K562 (cell line): Measurements from ENCODE around the gene SLC11A1. TPM values are rescaled to one million over a fixed set of nuclear protein-coding genes. Genes with fewer than 3 reads are reported as not detected.

Source experiments
- ATAC-seq: fragments of 200-7000 bp; cut with Tn5 transposase; 3 replicates; pipeline ENCODE4 v1.9.1; 2020; ENCODE audit warnings: moderate library complexity
- BruUV-seq: library from RNA; stranded (reverse); fragments of 400-500 nt; replicated peaks from 2 replicates; lab custom pipeline; 2021; lab: Mats Ljungman, UMichigan
- CTCF ChIA-PET: fragments of 300-600 bp; formaldehyde crosslinking; extraction: SDS; loops from one replicate; lab custom pipeline; 2021; ENCODE audit warnings: low intra/inter-chr PET ratio; lab: Yijun Ruan, JAX
- POLR2A ChIA-PET: fragments of 300-600, 350-650 bp; sonication (Branson Sonifier 250); formaldehyde crosslinking; extraction: SDS; loops from one replicate; lab custom pipeline; 2021; ENCODE audit warnings: antibody characterized with exemption, inconsistent platforms; lab: Yijun Ruan, JAX
- DNase-seq, 4 experiments: peaks; one replicate each; pipeline versions ENCODE4 v3.0.0 to v3.0.0-alpha.2; 2011 to 2018; ENCODE audit warnings: low spot score in 3 of 4, mixed read lengths in 3 of 4; ENCODE audit errors: extremely low read depth in 1 of 4
- FAIRE-seq: peaks from 2 replicates; lab custom pipeline; 2011; peaks lifted over from hg19 to GRCh38; lab: Jason Lieb, UNC
- H2AFZ ChIP-seq: 2 replicates; pipeline ENCODE4 v1.6.0; 2011; ENCODE audit warnings: low read depth, low read length, control low read depth, inconsistent platforms
- H3K27ac ChIP-seq: fragments of 200-600 bp; 3 replicates; pipeline ENCODE4 v1.8.0; 2011; ENCODE audit warnings: low read depth, mild to moderate bottlenecking, control low read depth, inconsistent platforms, low read length, moderate library complexity, mixed read lengths; ENCODE audit errors: extremely low read depth
- H3K27me3 ChIP-seq, 2 experiments: fragments of 300-600 bp in 1 of 2; 2 replicates in 1 of 2; 3 replicates in 1 of 2; pipeline versions ENCODE4 v1.6.0 to v1.8.0; 2011; ENCODE audit warnings: inconsistent platforms in 2 of 2, low read length in 2 of 2, mild to moderate bottlenecking in 1 of 2, mixed read lengths in 1 of 2, moderate library complexity in 1 of 2; ENCODE audit not compliant: control insufficient read depth in 2 of 2, insufficient read depth in 2 of 2
- H3K36me3 ChIP-seq: fragments of 300-600 bp; 3 replicates; pipeline ENCODE4 v1.8.0; 2011; ENCODE audit warnings: mild to moderate bottlenecking, low read length, inconsistent platforms; ENCODE audit not compliant: control insufficient read depth, insufficient read depth
- H3K4me1 ChIP-seq, 2 experiments: fragments of 200-600 bp in 1 of 2; replicated peaks in 1 of 2; 2 replicates in 1 of 2; 3 replicates in 1 of 2; pipeline versions ENCODE4 v1.5.1 to v1.8.0; 2011; ENCODE audit warnings: inconsistent platforms in 2 of 2, low read length in 2 of 2, mild to moderate bottlenecking in 1 of 2, mixed read lengths in 1 of 2, moderate library complexity in 1 of 2; ENCODE audit not compliant: control insufficient read depth in 2 of 2, insufficient read depth in 2 of 2
- H3K4me2 ChIP-seq: 2 replicates; pipeline ENCODE4 v1.6.1; 2011; ENCODE audit warnings: low read length, control low read depth, inconsistent platforms, mixed read lengths; ENCODE audit not compliant: insufficient read depth
- H3K4me3 ChIP-seq: fragments of 200-600 bp; sonication (generic), shearing (Covaris generic); 2 replicates; pipeline ENCODE4 v1.5.1; 2016; ENCODE audit warnings: control low read depth, inconsistent platforms
- H3K79me2 ChIP-seq: fragments of 200-600 bp; 3 replicates; pipeline ENCODE4 v1.8.0; 2011; ENCODE audit warnings: low read length, inconsistent platforms; ENCODE audit not compliant: control insufficient read depth, insufficient read depth
- H3K9ac ChIP-seq, 2 experiments: 2 replicates each; pipeline versions ENCODE4 v1.6.0 to v1.6.1; 2011; ENCODE audit warnings: low read depth in 2 of 2, low read length in 2 of 2, control low read depth in 1 of 2, inconsistent platforms in 1 of 2, mild to moderate bottlenecking in 1 of 2, mixed read lengths in 1 of 2; ENCODE audit not compliant: insufficient read depth in 1 of 2
- H3K9me1 ChIP-seq: one replicate; pipeline ENCODE4 v1.6.0; 2011; ENCODE audit warnings: inconsistent platforms, mild to moderate bottlenecking, low read length, moderate library complexity; ENCODE audit not compliant: control insufficient read depth, insufficient read depth
- H3K9me3 ChIP-seq: replicated peaks from 2 replicates; pipeline ENCODE4 v1.5.1; 2011; ENCODE audit warnings: low read depth, low read length, inconsistent platforms; ENCODE audit not compliant: control insufficient read depth, insufficient read depth
- H4K20me1 ChIP-seq: replicated peaks from 2 replicates; pipeline ENCODE4 v1.6.1; 2011; ENCODE audit warnings: low read length, inconsistent platforms, mixed read lengths; ENCODE audit not compliant: control insufficient read depth, insufficient read depth
- FOXJ3 ChIP-seq: sonication (generic); formaldehyde crosslinking; IDR thresholded peaks from 2 replicates; pipeline ENCODE4 v1.4.0; 2020; ENCODE audit warnings: mild to moderate bottlenecking, missing genetic modification reagents
- PTRF ChIP-seq: fragments of 450-650 bp; IDR thresholded peaks from 2 replicates; pipeline ENCODE4 v1.6.1; 2016; ENCODE audit warnings: mild to moderate bottlenecking, missing genetic modification characterization, missing compliant biosample characterization
- RBFOX2 ChIP-seq: fragments of 200-400 bp; formaldehyde crosslinking; IDR thresholded peaks from 2 replicates; pipeline ENCODE4 v1.6.1; 2017; ENCODE audit warnings: low read depth, mild to moderate bottlenecking, low read length, moderate library complexity
- RUNX1 ChIP-seq: sonication (generic); IDR thresholded peaks from 2 replicates; pipeline ENCODE4 v1.6.1; 2016; ENCODE audit warnings: antibody characterized with exemption, low read depth
- SIN3B ChIP-seq: fragments of 450-650 bp; IDR thresholded peaks from 2 replicates; pipeline ENCODE4 v1.6.1; 2017; ENCODE audit warnings: low read depth, mild to moderate bottlenecking, moderate library complexity
- ZNF175 ChIP-seq: fragments of 200-800 bp; sonication (Bioruptor generic); IDR thresholded peaks from 2 replicates; pipeline ENCODE4 v1.6.1; 2016; ENCODE audit warnings: low read depth, mild to moderate bottlenecking, missing genetic modification characterization, missing compliant biosample characterization
- ZNF695 ChIP-seq: fragments of 450-650 bp; formaldehyde crosslinking; IDR thresholded peaks from 2 replicates; pipeline ENCODE4 v1.4.0; 2020; ENCODE audit warnings: mild to moderate bottlenecking, moderate library complexity
- WGBS: fragments of 100-300 bp; shearing (Covaris generic); methylation state at CpG from one replicate; pipeline ENCODE4 v1.1.6; 2016; ENCODE audit warnings: low coverage, mixed read lengths; ENCODE audit not compliant: insufficient coverage; ENCODE audit errors: missing lambda C conversion rate; 5-methylcytosine and 5-hydroxymethylcytosine counted together
- in situ Hi-C: fragments of 300-500 bp; cut with MboI; formaldehyde crosslinking; loops from 4 replicates; pipeline ENCODE4 v1.15.0; 2018; ENCODE audit warnings: inconsistent platforms, mixed read lengths
- intact Hi-C: fragments of 100-400 bp; cut with micrococcal nuclease; formaldehyde crosslinking; loops from 2 replicates; pipeline ENCODE4 v1.14.2; 2022
- polyA plus RNA-seq, 8 experiments: library from polyadenylated mRNA; depleted of rRNA in 4 of 8; stranded (reverse) in 5 of 8; unstranded in 3 of 8; fragments of >200 nt; fragmentation: Nextera tagmentation in 2 of 8; fragmentation: Illumina TruSeq in 1 of 8; extraction: Ambion mirVana in 2 of 8; extraction: Trizol in 1 of 8; gene quantifications; 2 replicates each; pipeline versions ENCODE4 v1.2.1 to v1.2.3, GENCODE V29; 2011 to 2014; ENCODE audit warnings: inconsistent platforms in 1 of 8, missing spikeins in 1 of 8
- total RNA-seq, 7 experiments: library from RNA; depleted of rRNA in 6 of 7; stranded (reverse); fragments of >200 nt in 6 of 7; fragmentation: Illumina TruSeq in 2 of 7; extraction: Trizol in 2 of 7; gene quantifications; 2 replicates each; pipeline versions ENCODE4 v1.2.1 to v1.2.3, GENCODE V29; 2011 to 2021; ENCODE audit warnings: low replicate concordance in 1 of 7

SLC11A1 gene
- total and polyA plus RNA-seq, 9 of the 15 experiments (the other 6 are each of a cell fraction or from before 2014, with no cell fraction given): 0.35 to 1.6 (median 0.65) TPM

DNA sequence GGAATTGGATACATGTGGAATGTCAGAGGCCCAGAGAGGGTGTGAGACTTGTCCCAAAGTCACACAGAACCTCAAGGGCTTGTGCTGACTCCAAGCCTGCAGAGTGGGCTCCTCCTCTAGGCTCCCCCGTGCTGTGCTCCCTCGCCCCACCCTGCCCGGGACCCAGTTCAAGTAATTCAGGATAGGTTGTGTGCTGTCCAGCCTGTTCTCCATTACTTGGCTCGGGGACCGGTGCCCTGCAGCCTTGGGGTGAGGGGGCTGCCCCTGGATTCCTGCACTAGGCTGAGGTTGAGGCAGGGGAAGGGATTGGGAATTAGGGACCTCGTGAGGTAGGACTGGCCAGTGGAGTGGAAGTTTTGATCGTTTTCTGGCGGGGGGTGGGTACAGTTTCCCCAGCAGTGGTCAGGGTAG is 20.4 kb downstream of the SLC11A1 start:
- intact Hi-C loops (loop anchor here (10.0 kb wide), 1 partner anchor 242 kb away; no protein-coding TSS in a partner anchor), in situ Hi-C loops (no loop called here)
- peaks cover 21 to 85% of the 10 kb centered on the region in 2 experiments; a peak in 4 of 5 replicates for H3K4me1 ChIP-seq
- no peaks in the 10 kb centered on the region for H3K27me3 ChIP-seq
- H3K9me1 ChIP-seq: no peaks in the 10 kb centered on the region
- peaks cover 46% of the 10 kb centered on the region; the same call in 2 of the 3 replicates for H3K36me3 ChIP-seq
- no peak for TF ChIP-seq FOXJ3 (CRISPR knock-in tag)
- no TSS peak for BruUV-seq
- H3K79me2 ChIP-seq: peaks cover 47% of the 10 kb centered on the region
- ATAC-seq: no peak
- CTCF ChIA-PET: no interaction called here
- DNase-seq: no peak
- H2AFZ ChIP-seq: no peak overlapping the region
- WGBS: 91% methylated on average over 8 of the region's 8 CpGs
- POLR2A ChIA-PET: interaction anchor here (2.8 kb wide), 1 partner anchor 9 kb away, joined by 7 read pairs; no protein-coding TSS in a partner anchor
- H3K4me3 ChIP-seq: no peak overlapping the region
- H3K9ac ChIP-seq: peak overlapping the region in 1 of 2 experiments; percentile 40; a peak in 2 of 4 replicates
- FAIRE-seq: no peak
- H3K9me3 ChIP-seq: no peaks in the 10 kb centered on the region
- no peaks in the 10 kb centered on the region for H4K20me1 ChIP-seq
- H3K4me2 ChIP-seq: no peak overlapping the region
- H3K27ac ChIP-seq: no peak overlapping the region

DNA sequence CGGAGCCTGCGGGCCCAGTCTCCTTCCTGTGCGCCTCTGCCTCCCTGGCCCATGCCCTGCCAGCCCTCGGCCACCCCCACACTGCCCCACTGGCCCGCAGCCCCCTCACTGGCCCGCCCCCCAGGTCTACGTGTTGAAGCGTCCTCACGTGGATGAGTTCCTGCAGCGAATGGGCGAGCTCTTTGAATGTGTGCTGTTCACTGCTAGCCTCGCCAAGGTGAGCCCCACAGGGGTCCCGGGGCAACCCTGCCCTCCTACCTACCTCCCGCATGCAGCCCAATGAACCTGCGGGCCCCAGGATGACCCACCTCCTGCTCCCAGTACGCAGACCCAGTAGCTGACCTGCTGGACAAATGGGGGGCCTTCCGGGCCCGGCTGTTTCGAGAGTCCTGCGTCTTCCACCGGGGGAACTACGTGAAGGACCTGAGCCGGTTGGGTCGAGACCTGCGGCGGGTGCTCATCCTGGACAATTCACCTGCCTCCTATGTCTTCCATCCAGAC is 20.9 kb downstream of the SLC11A1 start:
- CTCF ChIA-PET: no interaction called here
- intact Hi-C loops: loop anchor here (10.0 kb wide), 1 partner anchor 242 kb away; no protein-coding TSS in a partner anchor
- WGBS: 88% methylated on average over 6 of the region's 26 CpGs
- no peaks in the 10 kb centered on the region for H3K9me3 ChIP-seq
- DNase-seq: no peak
- H3K27ac ChIP-seq: no peak overlapping the region
- H4K20me1 ChIP-seq: no peaks in the 10 kb centered on the region
- POLR2A ChIA-PET: interaction anchor here (0.9 to 2.8 kb wide), 2 partner anchors 9 to 117 kb away, joined by 3 to 7 read pairs; no protein-coding TSS in a partner anchor
- H3K4me2 ChIP-seq: no peak overlapping the region
- in situ Hi-C loops: no loop called here
- H3K9ac ChIP-seq: peak overlapping the region in 1 of 2 experiments; percentile 40; a peak in 2 of 4 replicates
- ATAC-seq: no peak
- BruUV-seq: no TSS peak
- H3K9me1 ChIP-seq: no peaks in the 10 kb centered on the region
- H3K4me1 ChIP-seq: peaks cover 25 to 85% of the 10 kb centered on the region in 2 experiments; a peak in 4 of 5 replicates
- peaks cover 46% of the 10 kb centered on the region; the same call in 2 of the 3 replicates for H3K36me3 ChIP-seq
- no peak overlapping the region for H3K4me3 ChIP-seq
- peaks cover 42% of the 10 kb centered on the region for H3K79me2 ChIP-seq
- no peak overlapping the region for H2AFZ ChIP-seq
- no peaks in the 10 kb centered on the region for H3K27me3 ChIP-seq
- FAIRE-seq: no peak
- no peak for TF ChIP-seq SIN3B
- TF ChIP-seq PTRF (tag): no peak
- no peak for TF ChIP-seq RUNX1
- no peak for TF ChIP-seq ZNF695 (CRISPR knock-in tag)
- TF ChIP-seq RBFOX2: 0 out of 2 replicates have a peak, but pooled peaks have one; percentile 53
- no peak for TF ChIP-seq ZNF175
